Suprapubic skin (tissue), 4 donors: Measurements from ENCODE around the gene ASTN2. TPM values are rescaled to one million over a fixed set of nuclear protein-coding genes. Genes with fewer than 3 reads are reported as not detected.

ENCODE experiments used
- DNase-seq, 2 donors: peaks; one replicate each; pipeline ENCODE4 v3.0.0-alpha.2; 2019; ENCODE audit warnings: low spot score in 2 of 2
- H3K27ac ChIP-seq: fragments of 200-600 bp; sonication (generic); one replicate; pipeline ENCODE4 v1.5.1; 2019
- H3K27me3 ChIP-seq: fragments of 200-600 bp; sonication (generic); one replicate; pipeline ENCODE4 v1.5.1; 2019
- H3K36me3 ChIP-seq: fragments of 200-600 bp; sonication (generic); one replicate; pipeline ENCODE4 v1.5.1; 2019
- H3K4me1 ChIP-seq: fragments of 200-600 bp; sonication (generic); one replicate; pipeline ENCODE4 v1.5.1; 2019
- H3K4me3 ChIP-seq: fragments of 200-600 bp; sonication (generic); one replicate; pipeline ENCODE4 v1.5.1; 2019; ENCODE audit warnings: mild to moderate bottlenecking
- H3K9me3 ChIP-seq: fragments of 200-600 bp; sonication (generic); one replicate; pipeline ENCODE4 v1.5.1; 2019
- CTCF ChIP-seq, 2 donors: fragments of 200-600 bp in 1 of 2; fragments of 450-650 bp in 1 of 2; sonication (generic) in 1 of 2; IDR thresholded peaks; one replicate each; pipeline ENCODE4 v1.5.1; 2016 to 2019; ENCODE audit warnings: antibody characterized with exemption in 2 of 2, mild to moderate bottlenecking in 1 of 2, moderate library complexity in 1 of 2
- EP300 ChIP-seq: sonication (generic); formaldehyde crosslinking; IDR thresholded peaks from one replicate; pipeline ENCODE4 v1.6.1; 2017; ENCODE audit warnings: antibody characterized with exemption
- POLR2A ChIP-seq, 2 donors: fragments of 450-650 bp; IDR thresholded peaks; one replicate each; pipeline ENCODE4 v1.6.1; 2017; ENCODE audit warnings: antibody characterized with exemption in 2 of 2, mild to moderate bottlenecking in 2 of 2, moderate library complexity in 2 of 2
- POLR2AphosphoS5 ChIP-seq, 3 donors: sonication (generic); formaldehyde crosslinking; IDR thresholded peaks; one replicate each; pipeline ENCODE4 v1.6.1; 2017; ENCODE audit warnings: antibody characterized with exemption in 3 of 3
- WGBS: methylation state at CpG from one replicate; pipeline ENCODE4 v1.1.5; 2018; 5-methylcytosine and 5-hydroxymethylcytosine counted together
- total RNA-seq, 4 donors: library from RNA; depleted of rRNA; stranded (reverse); fragments of >200 nt; gene quantifications; one replicate each; pipeline ENCODE4 v1.1.0, GENCODE V29; 2016

ASTN2 gene
- total RNA-seq, 4 donors from 2014 or later = 2.0 to 6.9 (median 3.8) TPM

DNA sequence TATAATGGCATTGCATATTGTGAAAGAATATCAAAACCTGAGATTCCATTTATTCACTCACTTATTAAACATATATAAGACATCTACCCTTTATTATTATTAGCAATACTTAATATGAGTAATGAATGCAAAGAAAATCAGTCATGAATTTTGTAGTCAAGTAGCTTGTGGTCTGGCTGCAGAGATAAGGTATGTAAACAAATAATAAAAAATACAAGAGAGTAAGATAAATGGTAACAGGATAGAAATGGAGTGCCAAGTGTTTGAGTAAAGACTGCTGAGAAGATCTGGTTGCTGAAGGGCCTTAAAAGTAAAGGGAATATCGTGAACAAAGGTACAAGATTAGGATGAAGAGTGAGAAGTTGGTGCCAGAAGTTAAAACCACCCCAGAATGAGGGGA is 709.3 kb downstream of the ASTN2 start:
- no peaks in the 10 kb centered on the region for H3K9me3 ChIP-seq
- H3K27me3 ChIP-seq = no peaks in the 10 kb centered on the region
- no peak overlapping the region for H3K27ac ChIP-seq
- peaks cover 13% of the 10 kb centered on the region for H3K4me1 ChIP-seq
- no peaks in the 10 kb centered on the region for H3K36me3 ChIP-seq
- no peak overlapping the region for H3K4me3 ChIP-seq
- TF ChIP-seq POLR2AphosphoS5 (IDR thresholded peaks at IDR 0.05) (no peak), POLR2A (IDR thresholded peaks at IDR 0.05) (no peak), CTCF (IDR thresholded peaks at IDR 0.05) (no peak), EP300 (no peak)
- 93% methylated on average over 1 of the region's 1 CpG for WGBS
- no peak for DNase-seq

DNA sequence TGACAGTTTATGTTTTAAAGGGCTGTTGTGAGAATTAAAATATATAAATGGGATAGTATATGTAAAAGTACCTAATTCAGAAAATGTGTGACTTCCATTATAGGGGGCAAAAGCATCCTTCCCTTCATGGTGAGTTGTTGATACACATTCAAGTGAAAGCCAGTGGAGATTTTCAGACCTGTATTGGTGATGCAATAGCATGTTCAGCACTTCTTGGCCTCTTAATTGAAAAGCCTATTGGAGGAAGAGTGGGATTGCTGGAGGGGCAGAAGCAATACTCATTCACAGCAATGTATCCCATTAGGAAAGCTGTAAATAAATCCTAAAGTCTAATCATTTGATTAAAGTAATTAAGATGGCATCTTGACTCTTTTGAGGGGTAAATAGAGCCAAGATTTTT is 710.4 kb downstream of the ASTN2 start:
- no peaks in the 10 kb centered on the region for H3K27me3 ChIP-seq
- H3K4me3 ChIP-seq = no peak overlapping the region
- no peak for TF ChIP-seq EP300
- H3K9me3 ChIP-seq = no peaks in the 10 kb centered on the region
- no peak for DNase-seq
- H3K27ac ChIP-seq = no peak overlapping the region
- H3K36me3 ChIP-seq = peaks cover 9% of the 10 kb centered on the region
- H3K4me1 ChIP-seq = peaks cover 13% of the 10 kb centered on the region

DNA sequence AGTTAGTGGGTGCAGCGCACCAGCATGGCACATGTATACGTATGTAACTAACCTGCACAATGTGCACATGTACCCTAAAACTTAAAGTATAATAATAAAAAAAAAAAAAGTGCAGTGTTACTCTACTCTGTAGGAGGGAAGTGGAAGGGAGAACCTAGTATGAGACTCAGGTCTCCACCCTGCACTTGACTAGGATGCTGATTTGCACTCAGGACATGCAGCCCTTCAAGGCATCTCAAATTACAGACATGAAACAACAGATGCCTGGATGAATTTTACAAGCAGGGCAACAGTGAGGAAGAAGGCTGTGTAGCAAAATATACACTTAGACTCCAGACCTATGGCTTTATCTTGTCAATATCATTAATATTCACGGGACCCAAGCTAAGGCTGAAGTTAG is 711.2 kb downstream of the ASTN2 start:
- H3K4me3 ChIP-seq = no peak overlapping the region
- no peaks in the 10 kb centered on the region for H3K9me3 ChIP-seq
- H3K36me3 ChIP-seq = peaks cover 18% of the 10 kb centered on the region
- no peak overlapping the region for H3K27ac ChIP-seq
- 96% methylated on average over 3 of the region's 3 CpGs for WGBS
- DNase-seq = no peak
- no peak for TF ChIP-seq EP300
- TF ChIP-seq POLR2AphosphoS5 (IDR thresholded peaks at IDR 0.05) = no peak
- TF ChIP-seq POLR2A (IDR thresholded peaks at IDR 0.05) = no peak
- H3K27me3 ChIP-seq = no peaks in the 10 kb centered on the region
- H3K4me1 ChIP-seq = peaks cover 13% of the 10 kb centered on the region

GRCh38 chr9:116701940-116702642 is 712.8 kb downstream of the ASTN2 start:
- Histone ChIP-seq H3K4me3 (no peak overlapping the region), H3K27me3 (no peaks in the 10 kb centered on the region), H3K27ac (no peak overlapping the region), H3K4me1 (peaks cover 13% of the 10 kb centered on the region), H3K9me3 (no peaks in the 10 kb centered on the region), H3K36me3 (peaks cover 29% of the 10 kb centered on the region)
- no peak for TF ChIP-seq CTCF (IDR thresholded peaks at IDR 0.05)
- no peak for TF ChIP-seq POLR2AphosphoS5 (IDR thresholded peaks at IDR 0.05)
- no peak for TF ChIP-seq POLR2A (IDR thresholded peaks at IDR 0.05)
- no peak for TF ChIP-seq EP300
- no peak for DNase-seq
- 83% methylated on average over 2 of the region's 2 CpGs for WGBS

DNA sequence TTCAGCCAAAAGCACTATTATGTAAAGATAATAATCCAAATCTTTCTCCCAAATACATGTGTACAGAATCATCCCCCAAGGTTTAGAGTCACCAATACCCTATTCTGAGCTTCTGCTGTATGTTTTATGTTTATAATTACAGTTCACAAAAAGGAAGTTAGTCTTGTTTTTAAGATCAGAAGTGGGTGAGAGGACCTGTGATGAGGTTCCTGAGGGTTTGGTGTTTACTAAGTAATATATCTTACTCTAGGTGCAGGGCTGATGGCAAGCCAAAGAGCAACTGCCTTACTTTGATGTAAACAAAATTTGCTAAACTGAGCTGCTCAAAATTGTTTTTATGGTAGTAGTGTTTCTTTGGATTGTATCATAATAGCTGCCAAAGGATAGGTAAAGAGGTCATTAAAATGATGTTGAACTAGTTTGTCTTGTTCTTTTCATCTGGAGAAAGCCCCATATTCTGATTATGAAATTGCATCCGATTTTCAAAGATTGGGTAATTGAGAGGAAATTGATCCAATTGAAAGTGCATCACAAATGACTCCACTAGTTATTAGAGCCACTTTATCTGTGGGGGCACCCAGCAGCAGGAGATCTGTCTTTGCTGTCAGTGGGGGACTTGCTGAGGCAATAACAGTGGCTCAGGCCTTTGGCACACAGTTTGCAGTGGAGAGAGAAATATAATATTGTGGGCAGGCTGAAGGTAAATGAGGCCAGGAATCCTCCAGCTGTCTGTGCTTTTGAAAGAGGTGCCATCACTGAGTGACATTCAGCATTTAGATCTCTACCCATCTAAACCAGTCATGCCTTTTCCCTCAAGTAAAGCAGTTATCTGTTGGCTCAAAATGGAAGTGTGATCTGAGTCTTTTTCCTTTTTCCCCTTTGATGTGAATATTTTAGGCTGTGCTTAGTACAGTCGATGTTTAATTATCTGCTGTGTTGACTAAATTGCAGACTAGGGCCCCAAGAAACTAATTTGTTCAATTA is 713.7 kb downstream of the ASTN2 start:
- H3K27ac ChIP-seq = no peak overlapping the region
- whole genome bisulfite sequencing = 56% methylated on average over 2 of the region's 2 CpGs

More for the DNA sequence above, 713.7 kb downstream of the ASTN2 start:
- DNase-seq = no peak
- no peaks in the 10 kb centered on the region for H3K9me3 ChIP-seq
- no peak overlapping the region for H3K4me3 ChIP-seq
- TF ChIP-seq CTCF (IDR thresholded peaks at IDR 0.05) (no peak), EP300 (no peak), POLR2AphosphoS5 (IDR thresholded peaks at IDR 0.05) (no peak), POLR2A (IDR thresholded peaks at IDR 0.05) (no peak)
- H3K36me3 ChIP-seq = peaks cover 29% of the 10 kb centered on the region
- peaks cover 13% of the 10 kb centered on the region for H3K4me1 ChIP-seq
- no peaks in the 10 kb centered on the region for H3K27me3 ChIP-seq
